Peyer's patch (tissue), 4 donors: Measurements from ENCODE around the gene SLC30A2.

Experiments
- POLR2A ChIP-seq, 2 donors: fragments of 450-650 bp; IDR thresholded peaks; one replicate each; pipeline ENCODE4 v1.5.1; 2017; ENCODE audit warnings: antibody characterized with exemption in 2 of 2, mild to moderate bottlenecking in 2 of 2, moderate library complexity in 2 of 2
- TF ChIP-seq, protein P1 (sequence below), 6 experiments: fragments of 450-650 bp in 4 of 6; fragments of 200-600 bp in 2 of 6; sonication (generic) in 1 of 6; IDR thresholded peaks; one replicate each; pipeline ENCODE4 v1.5.1; 2017 to 2019; ENCODE audit warnings: antibody characterized with exemption in 6 of 6, mild to moderate bottlenecking in 3 of 6, moderate library complexity in 1 of 6

DNA sequence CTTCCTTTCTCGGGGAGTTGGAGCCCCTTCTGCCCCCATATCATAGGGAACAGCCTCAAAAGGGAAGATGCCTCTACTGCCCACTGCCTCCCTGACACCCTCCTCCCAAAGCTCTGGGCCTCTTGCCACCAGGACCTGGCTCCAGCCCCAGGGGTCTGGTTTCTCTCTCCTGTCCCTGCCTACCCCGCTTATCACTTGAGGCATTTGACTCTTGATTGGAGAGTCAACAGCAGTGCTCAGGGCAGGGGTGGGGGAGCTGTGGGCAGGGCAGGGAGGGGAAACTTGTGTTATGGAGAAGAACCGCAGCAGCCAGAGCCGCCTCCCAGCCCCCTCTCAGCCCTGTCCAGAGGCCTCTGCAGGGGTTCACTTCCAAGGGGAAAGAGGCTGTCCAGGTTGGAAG lies 20.9 kb upstream of the SLC30A2 start:
- TF ChIP-seq, protein P1, sequence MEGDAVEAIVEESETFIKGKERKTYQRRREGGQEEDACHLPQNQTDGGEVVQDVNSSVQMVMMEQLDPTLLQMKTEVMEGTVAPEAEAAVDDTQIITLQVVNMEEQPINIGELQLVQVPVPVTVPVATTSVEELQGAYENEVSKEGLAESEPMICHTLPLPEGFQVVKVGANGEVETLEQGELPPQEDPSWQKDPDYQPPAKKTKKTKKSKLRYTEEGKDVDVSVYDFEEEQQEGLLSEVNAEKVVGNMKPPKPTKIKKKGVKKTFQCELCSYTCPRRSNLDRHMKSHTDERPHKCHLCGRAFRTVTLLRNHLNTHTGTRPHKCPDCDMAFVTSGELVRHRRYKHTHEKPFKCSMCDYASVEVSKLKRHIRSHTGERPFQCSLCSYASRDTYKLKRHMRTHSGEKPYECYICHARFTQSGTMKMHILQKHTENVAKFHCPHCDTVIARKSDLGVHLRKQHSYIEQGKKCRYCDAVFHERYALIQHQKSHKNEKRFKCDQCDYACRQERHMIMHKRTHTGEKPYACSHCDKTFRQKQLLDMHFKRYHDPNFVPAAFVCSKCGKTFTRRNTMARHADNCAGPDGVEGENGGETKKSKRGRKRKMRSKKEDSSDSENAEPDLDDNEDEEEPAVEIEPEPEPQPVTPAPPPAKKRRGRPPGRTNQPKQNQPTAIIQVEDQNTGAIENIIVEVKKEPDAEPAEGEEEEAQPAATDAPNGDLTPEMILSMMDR (IDR thresholded peaks at IDR 0.05): no peak
- TF ChIP-seq POLR2A (IDR thresholded peaks at IDR 0.05): no peak
